SK-N-SH (cell line): ENCODE measurements around the gene KMT5B. TPM values are rescaled to one million over a fixed set of nuclear protein-coding genes. Genes with fewer than 3 reads are reported as not detected.

Source experiments
- CTCF ChIA-PET: fragments of 300-600, 350-600 bp; formaldehyde crosslinking; extraction: SDS; loops from one replicate; lab custom pipeline; 2021; lab: Yijun Ruan, JAX
- POLR2A ChIA-PET: fragments of 350-600 bp; sonication (Branson Sonifier 250); formaldehyde crosslinking; extraction: SDS; loops from one replicate; lab custom pipeline; 2020; ENCODE audit warnings: antibody characterized with exemption, inconsistent platforms; lab: Yijun Ruan, JAX
- DNase-seq: peaks from one replicate; pipeline ENCODE4 v3.0.0; 2012
- H2AFZ ChIP-seq: fragments of 200-600 bp; sonication (generic); 2 replicates; pipeline ENCODE4 v1.8.1; 2016; ENCODE audit warnings: antibody characterized with exemption, mild to moderate bottlenecking, low read depth
- H3F3A ChIP-seq: fragments of 200-600 bp; sonication (generic); replicated peaks from 2 replicates; pipeline ENCODE3; 2016; ENCODE audit warnings: antibody characterized with exemption, mild to moderate bottlenecking; ENCODE audit not compliant: insufficient read depth
- H3K27ac ChIP-seq, 2 experiments: fragments of 200-500 bp in 1 of 2; fragments of 200-600 bp in 1 of 2; sonication (Bioruptor generic) in 1 of 2; sonication (generic), shearing (Covaris generic) in 1 of 2; 2 replicates each; pipeline versions ENCODE4 v1.5.1 to v1.6.1; 2014 to 2016; ENCODE audit warnings: low read depth in 2 of 2, inconsistent platforms in 1 of 2, low read length in 1 of 2, mild to moderate bottlenecking in 1 of 2, mixed read lengths in 1 of 2
- H3K27me3 ChIP-seq: fragments of 200-600 bp; sonication (generic), shearing (Covaris generic); 2 replicates; pipeline ENCODE4 v1.6.1; 2016; ENCODE audit warnings: mixed run types; ENCODE audit not compliant: insufficient read depth
- H3K36me3 ChIP-seq, 2 experiments: fragments of 200-500 bp in 1 of 2; fragments of 200-600 bp in 1 of 2; sonication (Bioruptor generic) in 1 of 2; sonication (generic) in 1 of 2; replicated peaks in 1 of 2; 2 replicates each; pipeline versions ENCODE3 to v1.5.1; 2014 to 2016; ENCODE audit warnings: low read length in 1 of 2, mild to moderate bottlenecking in 1 of 2; ENCODE audit not compliant: insufficient read depth in 2 of 2, control insufficient read depth in 1 of 2
- H3K4me1 ChIP-seq, 2 experiments: fragments of 200-500 bp in 1 of 2; fragments of 200-600 bp in 1 of 2; sonication (Bioruptor generic) in 1 of 2; sonication (generic), shearing (Covaris generic) in 1 of 2; 2 replicates each; pipeline versions ENCODE4 v1.5.1 to v1.6.1; 2014 to 2016; ENCODE audit warnings: low read depth in 1 of 2, low read length in 1 of 2, mixed run types in 1 of 2; ENCODE audit not compliant: insufficient read depth in 2 of 2, control insufficient read depth in 1 of 2
- H3K4me2 ChIP-seq: fragments of 200-600 bp; sonication (generic), shearing (Covaris generic); 2 replicates; pipeline ENCODE4 v1.6.1; 2017; ENCODE audit warnings: mixed run types
- H3K4me3 ChIP-seq, 2 experiments: fragments of 200-500 bp in 1 of 2; fragments of 200-600 bp in 1 of 2; sonication (Bioruptor generic) in 1 of 2; sonication (generic), shearing (Covaris generic) in 1 of 2; 2 replicates each; pipeline versions ENCODE4 v1.5.1 to v1.8.1; 2014 to 2016; ENCODE audit warnings: low read depth in 2 of 2, inconsistent platforms in 1 of 2, low read length in 1 of 2, mild to moderate bottlenecking in 1 of 2, mixed read lengths in 1 of 2, moderate library complexity in 1 of 2
- H3K79me2 ChIP-seq: fragments of 200-600 bp; sonication (generic); 2 replicates; pipeline ENCODE4 v1.8.1; 2017; ENCODE audit warnings: mild to moderate bottlenecking; ENCODE audit not compliant: insufficient read depth
- H3K9ac ChIP-seq: fragments of 200-600 bp; sonication (generic); 2 replicates; pipeline ENCODE4 v1.6.1; 2017; ENCODE audit warnings: mixed run types
- H3K9me2 ChIP-seq: fragments of 200-600 bp; sonication (generic); 2 replicates; pipeline ENCODE4 v1.6.1; 2017; ENCODE audit warnings: mixed run types
- H3K9me3 ChIP-seq: fragments of 200-600 bp; sonication (generic); 2 replicates; pipeline ENCODE4 v1.6.1; 2017; ENCODE audit warnings: mixed run types, mild to moderate bottlenecking, moderate library complexity
- H4K20me1 ChIP-seq: fragments of 200-600 bp; sonication (generic); 2 replicates; pipeline ENCODE4 v1.6.1; 2017; ENCODE audit warnings: mild to moderate bottlenecking, mixed run types; ENCODE audit not compliant: insufficient read depth
- ELF1 ChIP-seq: IDR thresholded peaks from 2 replicates; pipeline ENCODE4 v1.4.0; 2012
- EP300 ChIP-seq, 2 experiments: IDR thresholded peaks; 2 replicates each; pipeline versions ENCODE4 v1.4.0 to v1.6.1; 2012; ENCODE audit warnings: borderline replicate concordance in 1 of 2, low read depth in 1 of 2, low read length in 1 of 2
- FOXJ3 ChIP-seq: sonication (generic); formaldehyde crosslinking; IDR thresholded peaks from 2 replicates; pipeline ENCODE4 v1.5.1; 2020; ENCODE audit warnings: mild to moderate bottlenecking, missing genetic modification reagents
- GABPA ChIP-seq: IDR thresholded peaks from 2 replicates; pipeline ENCODE4 v1.4.0; 2012; ENCODE audit warnings: low read depth, mild to moderate bottlenecking
- MXI1 ChIP-seq: IDR thresholded peaks from 2 replicates; pipeline ENCODE4 v1.6.1; 2012; ENCODE audit warnings: mild to moderate bottlenecking, low read depth, low read length, improper control_type of control experiment
- SIN3A ChIP-seq: IDR thresholded peaks from 2 replicates; pipeline ENCODE4 v1.6.1; 2012; ENCODE audit warnings: low read depth, mild to moderate bottlenecking, low read length, moderate library complexity, borderline replicate concordance
- WGBS: methylation state at CpG from one replicate; pipeline ENCODE4 v1.1.6; 2017; ENCODE audit warnings: low lambda C conversion rate; 5-methylcytosine and 5-hydroxymethylcytosine counted together
- polyA plus RNA-seq, 3 experiments: library from polyadenylated mRNA; depleted of rRNA; stranded (reverse); fragments of >200 nt; gene quantifications; 2 replicates each; pipeline ENCODE4 v1.2.3, GENCODE V29; 2012
- TF ChIP-seq, protein P1 (sequence below): IDR thresholded peaks from 2 replicates; pipeline ENCODE4; 2012
- TF ChIP-seq, protein P2 (sequence below): fragments of 200-600 bp; sonication (generic); IDR thresholded peaks from 2 replicates; pipeline ENCODE4 v1.6.1; 2017; ENCODE audit warnings: antibody characterized with exemption, mild to moderate bottlenecking, moderate library complexity

Gene KMT5B
- polyA plus RNA-seq, 1 of the 3 experiments (the other 2 are of a cell fraction): 10.4 TPM

DNA sequence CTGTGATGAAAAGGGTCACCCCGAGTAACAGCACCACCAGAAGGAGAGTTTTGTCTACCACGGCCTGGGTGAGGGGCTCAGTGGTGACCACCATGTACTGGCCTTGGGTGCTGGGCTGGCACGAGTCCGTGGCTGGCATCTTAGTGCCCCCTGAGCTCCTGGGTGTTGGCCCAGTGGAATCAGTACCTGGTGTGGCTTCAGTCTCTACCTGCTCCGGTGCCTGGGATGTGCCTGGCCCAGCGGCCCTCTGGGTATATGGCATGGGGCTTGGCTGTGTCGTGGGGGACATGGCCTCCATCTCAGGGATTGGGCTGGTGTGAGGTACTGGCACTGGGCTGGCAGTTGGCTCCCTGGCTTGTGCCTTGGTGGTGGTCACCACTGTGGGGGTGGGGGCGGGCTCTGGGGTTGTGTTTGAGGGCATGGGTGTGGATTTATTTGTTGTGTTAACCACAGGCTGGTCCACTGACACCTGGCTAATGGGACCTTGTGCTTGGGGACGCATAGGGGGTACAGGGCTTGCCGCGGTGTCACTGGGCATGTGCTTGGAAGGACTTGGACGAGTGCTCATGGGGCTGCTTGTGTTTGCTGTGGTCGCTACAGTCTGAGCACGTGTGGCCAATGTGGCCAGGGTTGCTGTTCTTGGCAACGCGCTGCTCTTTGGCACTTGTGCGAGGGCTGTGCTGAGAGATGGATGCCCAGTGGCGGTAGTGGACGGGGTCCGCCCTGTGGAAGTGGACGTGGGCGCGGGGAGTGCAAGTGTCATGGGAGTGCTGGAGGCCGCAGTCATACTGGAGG is 48.9 kb upstream of the KMT5B start:
- peaks cover 14% of the 10 kb centered on the region; the same call in 1 of the 2 replicates for H3K79me2 ChIP-seq
- no peaks in the 10 kb centered on the region for H3K9me3 ChIP-seq
- CTCF ChIA-PET: interaction anchor here (1.0 to 1.5 kb wide), 2 partner anchors 9 to 122 kb away, joined by 3 read pairs; no protein-coding TSS in a partner anchor
- H3K9me2 ChIP-seq: no peaks in the 10 kb centered on the region
- no peak overlapping the region for H2AFZ ChIP-seq
- WGBS: 94% methylated on average over 19 of the region's 24 CpGs
- no peaks in the 10 kb centered on the region for H3K27me3 ChIP-seq
- H3K4me2 ChIP-seq: no peak overlapping the region
- H3K36me3 ChIP-seq: peaks cover 14 to 49% of the 10 kb centered on the region in 2 experiments
- no peak for DNase-seq
- no peaks in the 10 kb centered on the region for H3F3A ChIP-seq
- H3K4me3 ChIP-seq: no peak overlapping the region
- TF ChIP-seq ELF1: no peak
- TF ChIP-seq, protein P1, sequence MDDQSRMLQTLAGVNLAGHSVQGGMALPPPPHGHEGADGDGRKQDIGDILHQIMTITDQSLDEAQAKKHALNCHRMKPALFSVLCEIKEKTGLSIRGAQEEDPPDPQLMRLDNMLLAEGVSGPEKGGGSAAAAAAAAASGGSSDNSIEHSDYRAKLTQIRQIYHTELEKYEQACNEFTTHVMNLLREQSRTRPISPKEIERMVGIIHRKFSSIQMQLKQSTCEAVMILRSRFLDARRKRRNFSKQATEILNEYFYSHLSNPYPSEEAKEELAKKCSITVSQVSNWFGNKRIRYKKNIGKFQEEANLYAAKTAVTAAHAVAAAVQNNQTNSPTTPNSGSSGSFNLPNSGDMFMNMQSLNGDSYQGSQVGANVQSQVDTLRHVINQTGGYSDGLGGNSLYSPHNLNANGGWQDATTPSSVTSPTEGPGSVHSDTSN: no peak
- no peak for TF ChIP-seq GABPA
- TF ChIP-seq FOXJ3: no peak
- no peak for TF ChIP-seq SIN3A
- TF ChIP-seq, protein P2, sequence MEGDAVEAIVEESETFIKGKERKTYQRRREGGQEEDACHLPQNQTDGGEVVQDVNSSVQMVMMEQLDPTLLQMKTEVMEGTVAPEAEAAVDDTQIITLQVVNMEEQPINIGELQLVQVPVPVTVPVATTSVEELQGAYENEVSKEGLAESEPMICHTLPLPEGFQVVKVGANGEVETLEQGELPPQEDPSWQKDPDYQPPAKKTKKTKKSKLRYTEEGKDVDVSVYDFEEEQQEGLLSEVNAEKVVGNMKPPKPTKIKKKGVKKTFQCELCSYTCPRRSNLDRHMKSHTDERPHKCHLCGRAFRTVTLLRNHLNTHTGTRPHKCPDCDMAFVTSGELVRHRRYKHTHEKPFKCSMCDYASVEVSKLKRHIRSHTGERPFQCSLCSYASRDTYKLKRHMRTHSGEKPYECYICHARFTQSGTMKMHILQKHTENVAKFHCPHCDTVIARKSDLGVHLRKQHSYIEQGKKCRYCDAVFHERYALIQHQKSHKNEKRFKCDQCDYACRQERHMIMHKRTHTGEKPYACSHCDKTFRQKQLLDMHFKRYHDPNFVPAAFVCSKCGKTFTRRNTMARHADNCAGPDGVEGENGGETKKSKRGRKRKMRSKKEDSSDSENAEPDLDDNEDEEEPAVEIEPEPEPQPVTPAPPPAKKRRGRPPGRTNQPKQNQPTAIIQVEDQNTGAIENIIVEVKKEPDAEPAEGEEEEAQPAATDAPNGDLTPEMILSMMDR: no peak
- TF ChIP-seq MXI1: no peak
- TF ChIP-seq EP300 (IDR thresholded peaks at IDR 0.05; ENCODE audit: borderline replicate concordance in 1 of 2, low read depth in 1 of 2, low read length in 1 of 2): no peak
- POLR2A ChIA-PET: no interaction called here
- H3K27ac ChIP-seq: no peak overlapping the region
- H3K9ac ChIP-seq: no peak overlapping the region
- no peaks in the 10 kb centered on the region for H4K20me1 ChIP-seq
- H3K4me1 ChIP-seq: peaks cover 0 to 4% of the 10 kb centered on the region in 2 experiments; a peak in 2 of 4 replicates

DNA sequence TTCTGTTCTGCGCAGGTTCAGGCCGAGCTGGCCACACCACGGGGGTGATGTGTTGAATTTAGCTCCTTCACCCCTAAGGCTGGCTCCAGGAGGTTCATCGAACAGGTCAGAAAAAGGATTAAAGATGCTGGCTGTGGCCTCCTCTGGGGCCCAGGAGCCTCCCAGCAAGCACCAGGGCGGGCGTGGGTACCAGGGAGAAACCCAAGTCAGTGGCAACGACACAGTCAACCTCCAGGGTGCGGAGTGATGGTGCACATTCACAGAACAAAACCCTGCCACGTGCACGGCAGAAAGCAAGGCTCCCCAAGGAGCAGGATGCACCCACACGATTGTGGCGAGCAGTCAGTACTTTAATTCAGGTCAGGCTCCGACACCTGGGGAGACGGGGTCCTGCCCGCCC is 47.9 kb upstream of the KMT5B start:
- peaks cover 0 to 4% of the 10 kb centered on the region in 2 experiments; a peak in 2 of 4 replicates for H3K4me1 ChIP-seq
- no peak overlapping the region for H3K4me3 ChIP-seq
- no peak overlapping the region for H3K4me2 ChIP-seq
- no peaks in the 10 kb centered on the region for H3K27me3 ChIP-seq
- H3K27ac ChIP-seq: no peak overlapping the region
- 90% methylated on average over 11 of the region's 15 CpGs for WGBS
- TF ChIP-seq SIN3A: no peak
- TF ChIP-seq GABPA: no peak
- H3K9me3 ChIP-seq: no peaks in the 10 kb centered on the region
- ChIA-PET POLR2A (no interaction called here), CTCF (interaction anchor here (1.0 to 11.3 kb wide), 4 partner anchors 10 to 123 kb away, joined by 3 to 170 read pairs (median 26); partner anchors contain the start of gene C11orf24)
- H3F3A ChIP-seq: no peaks in the 10 kb centered on the region
- no peak overlapping the region for H2AFZ ChIP-seq
- no peaks in the 10 kb centered on the region for H4K20me1 ChIP-seq
- no peak overlapping the region for H3K9ac ChIP-seq
- H3K79me2 ChIP-seq: peaks cover 8% of the 10 kb centered on the region; the same call in 1 of the 2 replicates
- H3K36me3 ChIP-seq: peaks cover 10 to 40% of the 10 kb centered on the region in 2 experiments
- H3K9me2 ChIP-seq: no peaks in the 10 kb centered on the region
- DNase-seq: no peak
